SK-N-SH treated with all-trans-retinoic acid at 6 μM for 48 hours (cell line): ENCODE data around the gene OR2A5.

ENCODE experiments used
- CSRNP3 ChIP-seq: fragments of 250-450 bp; sonication (Bioruptor Pico); IDR thresholded peaks from 2 replicates; pipeline ENCODE4 v1.5.1; 2021; ENCODE audit warnings: mild to moderate bottlenecking, moderate library complexity
- GLIS3 ChIP-seq: fragments of 250-450 bp; sonication (Bioruptor Pico); IDR thresholded peaks from 2 replicates; pipeline ENCODE4 v1.5.0; 2020; ENCODE audit warnings: mild to moderate bottlenecking, moderate library complexity
- ISL1 ChIP-seq: fragments of 250-450 bp; sonication (Bioruptor Pico); IDR thresholded peaks from 2 replicates; pipeline ENCODE4 v2.1.2; 2022; ENCODE audit warnings: mild to moderate bottlenecking, moderate library complexity
- PATZ1 ChIP-seq: fragments of 250-450 bp; sonication (Bioruptor Pico); IDR thresholded peaks from 2 replicates; pipeline ENCODE4 v1.8.0; 2020; ENCODE audit warnings: mild to moderate bottlenecking, moderate library complexity, borderline replicate concordance
- PPARA ChIP-seq: fragments of 250-450 bp; sonication (Bioruptor Pico); IDR thresholded peaks from 2 replicates; pipeline ENCODE4 v1.5.0; 2020; ENCODE audit warnings: mild to moderate bottlenecking, borderline replicate concordance
- RARB ChIP-seq: fragments of 250-450 bp; sonication (Bioruptor Pico); IDR thresholded peaks from 2 replicates; pipeline ENCODE4 v1.8.0; 2021; ENCODE audit warnings: mild to moderate bottlenecking, moderate library complexity
- TSHZ2 ChIP-seq: fragments of 250-450 bp; sonication (Bioruptor Pico); IDR thresholded peaks from 2 replicates; pipeline ENCODE4 v1.5.0; 2020; ENCODE audit warnings: mild to moderate bottlenecking, moderate library complexity
- ZC3H10 ChIP-seq: fragments of 250-450 bp; sonication (Bioruptor Pico); IDR thresholded peaks from 2 replicates; pipeline ENCODE4 v1.5.1; 2021; ENCODE audit warnings: mild to moderate bottlenecking, moderate library complexity
- ZFP30 ChIP-seq: fragments of 450-650 bp; formaldehyde crosslinking; IDR thresholded peaks from 2 replicates; pipeline ENCODE4 v1.5.0; 2022; ENCODE audit warnings: mild to moderate bottlenecking, moderate library complexity
- ZNF8 ChIP-seq: fragments of 450-650 bp; formaldehyde crosslinking; IDR thresholded peaks from 2 replicates; pipeline ENCODE4 v1.5.0; 2020; ENCODE audit warnings: mild to moderate bottlenecking, moderate library complexity

GRCh38 chr7:144100607-144101006 is 51.9 kb downstream of the OR2A5 start:
- TF ChIP-seq PPARA (no peak), GLIS3 (CRISPR knock-in tag) (no peak), ZFP30 (CRISPR knock-in tag) (no peak), ZNF8 (CRISPR knock-in tag) (no peak), PATZ1 (CRISPR knock-in tag) (no peak), ISL1 (CRISPR knock-in tag) (no peak), ZC3H10 (CRISPR knock-in tag) (no peak), TSHZ2 (CRISPR knock-in tag) (no peak), CSRNP3 (CRISPR knock-in tag) (no peak), RARB (CRISPR knock-in tag) (no peak)
